GM21423 (cell line): Measurements from ENCODE around the gene WDCP.

Source experiments
- ATAC-seq: cut with Tn5 transposase; IDR thresholded peaks from one replicate; pipeline ENCODE4 v1.9.1; 2021; ENCODE audit warnings: mild to moderate bottlenecking, moderate library complexity; ENCODE audit not compliant: unreplicated experiment

Gene WDCP

GRCh38 chr2:24007693-24008092 is 39.5 kb downstream of the WDCP start:
- ATAC-seq, result no peak

GRCh38 chr2:23994567-23994966 is 52.6 kb downstream of the WDCP start:
- ATAC-seq, result no peak

DNA sequence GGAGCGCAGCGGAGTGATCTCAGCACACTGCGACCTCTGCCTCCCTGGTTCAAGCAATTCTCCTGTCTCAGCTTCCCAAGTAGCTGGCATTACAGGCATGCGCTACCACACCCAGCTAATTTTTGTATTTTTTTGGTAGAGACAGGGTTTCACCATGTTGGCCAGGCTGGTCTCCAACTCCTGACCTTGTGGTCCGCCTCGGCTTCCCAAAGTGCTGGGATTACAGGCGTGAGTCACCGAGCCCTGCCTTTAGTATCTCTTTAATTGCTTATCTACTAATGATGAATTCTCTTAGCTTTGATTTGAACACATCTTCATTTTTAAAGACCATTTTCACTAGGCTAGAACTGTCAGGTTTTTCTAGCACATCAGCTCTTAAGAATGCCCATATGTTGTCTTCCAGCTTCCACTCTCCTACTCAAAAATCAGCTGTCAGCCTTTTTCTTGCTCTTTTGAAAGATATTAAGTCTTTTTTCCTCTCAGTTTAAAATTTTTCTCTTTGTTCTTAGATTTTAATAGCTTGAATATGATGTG is 53.4 kb downstream of the WDCP start:
- no peak for ATAC-seq

GRCh38 chr2:23992931-23993330 is 54.3 kb downstream of the WDCP start:
- ATAC-seq, result no peak

- ATAC-seq, result no peak
Measured at GRCh38 chr2:23988371-23988770, 58.8 kb downstream of the WDCP start.
